ENCODE measurements around the gene BBS4. TPM values are rescaled to one million over a fixed set of nuclear protein-coding genes. Genes with fewer than 3 reads are reported as not detected.
A peak's percentile ranks its signal among the peaks of the same experiment; 100 is the strongest.
"Not testable (repeated sequence)": the region's sequence is repeated elsewhere in the genome, so short reads cannot be mapped to it uniquely, and the experiment has no call there.

BBS4 gene, protein sequence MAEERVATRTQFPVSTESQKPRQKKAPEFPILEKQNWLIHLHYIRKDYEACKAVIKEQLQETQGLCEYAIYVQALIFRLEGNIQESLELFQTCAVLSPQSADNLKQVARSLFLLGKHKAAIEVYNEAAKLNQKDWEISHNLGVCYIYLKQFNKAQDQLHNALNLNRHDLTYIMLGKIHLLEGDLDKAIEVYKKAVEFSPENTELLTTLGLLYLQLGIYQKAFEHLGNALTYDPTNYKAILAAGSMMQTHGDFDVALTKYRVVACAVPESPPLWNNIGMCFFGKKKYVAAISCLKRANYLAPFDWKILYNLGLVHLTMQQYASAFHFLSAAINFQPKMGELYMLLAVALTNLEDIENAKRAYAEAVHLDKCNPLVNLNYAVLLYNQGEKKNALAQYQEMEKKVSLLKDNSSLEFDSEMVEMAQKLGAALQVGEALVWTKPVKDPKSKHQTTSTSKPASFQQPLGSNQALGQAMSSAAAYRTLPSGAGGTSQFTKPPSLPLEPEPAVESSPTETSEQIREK
- polyA plus RNA-seq, result 10 to 100 TPM in 1 of 4 donors, 1 to 10 TPM in 3; 2.9 to 27.2 (median 6.0) TPM
- long read RNA-seq, donor 1, result 0 reads
- long read RNA-seq, donor 2, partial matches to known transcripts, result 0 of 1 reads
- long read RNA-seq, donor 2, other reads (novel, unspliced or antisense), result 0 of 1 reads
- long read RNA-seq, donor 3, partial matches to known transcripts, result 6 of 7 reads
- long read RNA-seq, donor 3, other reads (novel, unspliced or antisense), result 0 of 7 reads
- long read RNA-seq, donor 4, result 0 reads
- long read RNA-seq, donor 5, result 0 reads
- long read RNA-seq, donor 6, partial matches to known transcripts, result 0 of 1 reads
- long read RNA-seq, donor 6, other reads (novel, unspliced or antisense), result 0 of 1 reads
- long read RNA-seq, donor 7, transcript BBS4-201 (16 exons, 2,490 nt), result major isoform, 6 of 13 reads
- long read RNA-seq, donor 7, partial matches to known transcripts, result 7 of 13 reads
- long read RNA-seq, donor 7, other reads (novel, unspliced or antisense), result 0 of 13 reads
- long read RNA-seq, donor 8, result 0 reads
- long read RNA-seq, donor 9, partial matches to known transcripts, result 0 of 1 reads
- long read RNA-seq, donor 9, other reads (novel, unspliced or antisense), result 0 of 1 reads
- long read RNA-seq, donor 10, partial matches to known transcripts, result 14 of 18 reads
- long read RNA-seq, donor 10, other reads (novel, unspliced or antisense), result 0 of 18 reads

- Histone ChIP-seq H3K9me3 (ENCODE audit: control insufficient read depth in 2 of 2, insufficient read depth in 1 of 2, low read depth in 1 of 2, low read length in 1 of 2) (no peaks in the 10 kb centered on the region), H3K4me3 (ENCODE audit: low read depth in 1 of 3, low read length in 3 of 3) (peak within 1 kb of the TSS; percentile 75 to 81 (median 77)), H3K4me1 (ENCODE audit: control insufficient read depth in 3 of 3, insufficient read depth in 2 of 3, low read depth in 1 of 3, low read length in 2 of 3) (peaks cover 0 to 5% (median 0%) of the 10 kb centered on the region in 3 donors), H3K36me3 (ENCODE audit: control insufficient read depth in 3 of 3, insufficient read depth in 2 of 3, low read depth in 1 of 3, low read length in 3 of 3) (no peaks in the 10 kb centered on the region), H3K27me3 (ENCODE audit: control insufficient read depth in 3 of 3, insufficient read depth in 3 of 3, low read length in 3 of 3) (peaks cover 0 to under 1% (median 0%) of the 10 kb centered on the region in 3 donors), H3K27ac (ENCODE audit: low read depth in 1 of 3, low read length in 2 of 3) (peak within 1 kb of the TSS; percentile 85 to 98 (median 90))
- FAIRE-seq (no peak), DNase-seq (peak; percentile 93 to 97)
- WGBS, 3 donors, result 0 to 1% (median 0%) methylated on average over 48 to 49 of the region's 49 CpGs
Observed at GRCh38 chr15:72685925-72686794, at the start of gene BBS4, which contains the start of gene HIGD2B. Gene BBS4 (plus strand): TSS chr15:72686207. CDS start chr15:72686228, 21 bp downstream. Gene HIGD2B (minus strand): TSS chr15:72686182. CDS start chr15:72676374, 9,808 bp downstream.

DNA sequence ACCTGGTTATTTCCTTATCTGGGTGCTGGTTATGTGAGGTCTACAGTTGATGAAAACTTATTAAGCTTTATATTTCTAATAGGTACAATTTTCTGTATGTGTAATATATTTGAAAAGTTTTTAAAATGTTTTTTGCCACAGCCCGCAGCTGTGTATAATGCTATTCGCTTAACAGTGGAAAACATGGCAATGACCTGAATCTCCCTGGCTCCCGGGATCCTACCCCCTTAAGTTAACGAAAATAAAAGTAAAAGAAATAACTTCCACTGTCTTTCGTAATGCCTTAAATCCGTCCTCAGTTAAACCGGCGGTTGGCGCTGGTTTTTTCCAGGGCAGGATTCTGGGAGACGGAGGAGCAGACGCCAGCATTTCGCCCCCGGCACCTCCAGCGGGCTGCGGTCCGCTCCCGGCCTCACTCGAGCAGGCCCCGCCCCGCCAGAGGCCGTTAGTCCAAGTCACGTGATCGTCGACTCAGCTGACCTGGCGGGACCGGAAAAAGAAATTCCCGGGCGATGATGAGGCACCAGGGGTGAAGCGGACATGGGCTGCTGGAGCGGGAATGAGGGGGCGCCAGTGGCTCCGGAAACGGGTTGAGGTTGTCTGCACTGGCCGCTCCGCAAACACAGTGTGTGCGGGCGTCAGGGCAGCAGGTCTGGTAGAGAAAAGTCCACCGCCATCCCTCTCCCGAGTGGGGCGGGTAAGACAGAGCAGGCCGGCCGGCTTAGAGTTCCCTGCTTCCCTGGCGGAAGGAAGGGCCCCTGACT, 49.3 kb upstream of the BBS4 start:
- H3K36me3 ChIP-seq (ENCODE audit: control insufficient read depth in 3 of 3, insufficient read depth in 2 of 3, low read depth in 1 of 3, low read length in 3 of 3); FAIRE-seq; H3K4me1 ChIP-seq (ENCODE audit: control insufficient read depth in 3 of 3, insufficient read depth in 2 of 3, low read depth in 1 of 3, low read length in 2 of 3); H3K27me3 ChIP-seq (ENCODE audit: control insufficient read depth in 3 of 3, insufficient read depth in 3 of 3, low read length in 3 of 3); H3K9me3 ChIP-seq (ENCODE audit: control insufficient read depth in 2 of 2, insufficient read depth in 1 of 2, low read depth in 1 of 2, low read length in 1 of 2): not testable (repeated sequence)
- peak; percentile 73 to 79 for DNase-seq
- Histone ChIP-seq H3K4me3 (ENCODE audit: low read depth in 1 of 3, low read length in 3 of 3) (peak overlapping the region in 2 of 3 donors; percentile 15 to 30), H3K27ac (ENCODE audit: low read depth in 1 of 3, low read length in 2 of 3) (peak overlapping the region in 1 of 3 donors; percentile 38)
- 1 to 3% (median 1%) methylated on average over 14 to 26 of the region's 43 CpGs for WGBS, 3 donors

- H3K27ac ChIP-seq (ENCODE audit: low read depth in 1 of 3, low read length in 2 of 3); H3K4me3 ChIP-seq (ENCODE audit: low read depth in 1 of 3, low read length in 3 of 3); H3K27me3 ChIP-seq (ENCODE audit: control insufficient read depth in 3 of 3, insufficient read depth in 3 of 3, low read length in 3 of 3); FAIRE-seq; DNase-seq; H3K36me3 ChIP-seq (ENCODE audit: control insufficient read depth in 3 of 3, insufficient read depth in 2 of 3, low read depth in 1 of 3, low read length in 3 of 3); H3K9me3 ChIP-seq (ENCODE audit: control insufficient read depth in 2 of 2, insufficient read depth in 1 of 2, low read depth in 1 of 2, low read length in 1 of 2); H3K4me1 ChIP-seq (ENCODE audit: control insufficient read depth in 3 of 3, insufficient read depth in 2 of 3, low read depth in 1 of 3, low read length in 2 of 3): not testable (repeated sequence)
- no CpG with 5 or more reads among the region's 26 CpGs for WGBS, 3 donors
Observed at GRCh38 chr15:72639759-72640483, 46.1 kb upstream of the BBS4 start.

- H3K27ac ChIP-seq (ENCODE audit: low read depth in 1 of 3, low read length in 2 of 3); H3K36me3 ChIP-seq (ENCODE audit: control insufficient read depth in 3 of 3, insufficient read depth in 2 of 3, low read depth in 1 of 3, low read length in 3 of 3); H3K27me3 ChIP-seq (ENCODE audit: control insufficient read depth in 3 of 3, insufficient read depth in 3 of 3, low read length in 3 of 3); DNase-seq; H3K4me3 ChIP-seq (ENCODE audit: low read depth in 1 of 3, low read length in 3 of 3); H3K9me3 ChIP-seq (ENCODE audit: control insufficient read depth in 2 of 2, insufficient read depth in 1 of 2, low read depth in 1 of 2, low read length in 1 of 2); H3K4me1 ChIP-seq (ENCODE audit: control insufficient read depth in 3 of 3, insufficient read depth in 2 of 3, low read depth in 1 of 3, low read length in 2 of 3); FAIRE-seq: not testable (repeated sequence)
- WGBS, 3 donors, result no CpG with 5 or more reads among the region's 2 CpGs
Observed at GRCh38 chr15:72642271-72642670, 43.7 kb upstream of the BBS4 start.

DNA sequence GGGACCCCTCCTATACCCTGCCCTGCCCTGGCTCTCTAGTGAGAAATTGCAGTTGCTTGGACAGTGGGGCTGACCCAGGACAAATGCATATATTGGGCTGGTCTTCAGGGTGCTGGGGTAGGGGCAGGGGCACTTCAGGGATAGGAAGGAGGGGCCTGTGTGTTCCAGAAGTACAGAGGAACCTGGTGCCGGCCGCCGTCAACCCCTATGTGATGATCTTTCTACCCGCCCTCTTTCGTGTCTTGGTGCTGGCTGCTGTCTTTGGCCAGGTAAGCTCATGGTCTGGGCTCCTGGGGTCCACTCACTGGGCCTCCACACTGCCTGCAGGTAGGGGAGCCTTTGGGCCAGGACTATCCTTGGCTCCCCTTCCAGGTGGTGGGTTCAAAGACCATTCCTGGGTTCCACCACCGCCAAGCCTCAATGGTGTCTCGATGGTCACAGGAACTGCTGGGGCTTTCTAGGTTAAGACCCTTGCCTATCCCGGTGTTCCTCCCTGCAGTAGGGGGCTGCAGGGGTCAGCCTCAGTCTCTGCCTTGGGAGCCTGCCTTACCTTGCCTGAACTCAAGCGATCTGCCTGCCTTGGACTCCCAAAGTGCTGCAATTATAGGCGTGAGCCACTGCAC, 37.3 kb upstream of the BBS4 start:
- not testable (repeated sequence) for H3K9me3 ChIP-seq (ENCODE audit: control insufficient read depth in 2 of 2, insufficient read depth in 1 of 2, low read depth in 1 of 2, low read length in 1 of 2); DNase-seq; H3K4me3 ChIP-seq (ENCODE audit: low read depth in 1 of 3, low read length in 3 of 3); H3K27ac ChIP-seq (ENCODE audit: low read depth in 1 of 3, low read length in 2 of 3); H3K4me1 ChIP-seq (ENCODE audit: control insufficient read depth in 3 of 3, insufficient read depth in 2 of 3, low read depth in 1 of 3, low read length in 2 of 3); H3K27me3 ChIP-seq (ENCODE audit: control insufficient read depth in 3 of 3, insufficient read depth in 3 of 3, low read length in 3 of 3); FAIRE-seq; H3K36me3 ChIP-seq (ENCODE audit: control insufficient read depth in 3 of 3, insufficient read depth in 2 of 3, low read depth in 1 of 3, low read length in 3 of 3)
- WGBS, 3 donors, result 79 to 83% (median 81%) methylated on average over 8 of the region's 10 CpGs

- not testable (repeated sequence) for H3K9me3 ChIP-seq (ENCODE audit: control insufficient read depth in 2 of 2, insufficient read depth in 1 of 2, low read depth in 1 of 2, low read length in 1 of 2); H3K27ac ChIP-seq (ENCODE audit: low read depth in 1 of 3, low read length in 2 of 3); H3K27me3 ChIP-seq (ENCODE audit: control insufficient read depth in 3 of 3, insufficient read depth in 3 of 3, low read length in 3 of 3); FAIRE-seq; DNase-seq; H3K36me3 ChIP-seq (ENCODE audit: control insufficient read depth in 3 of 3, insufficient read depth in 2 of 3, low read depth in 1 of 3, low read length in 3 of 3); H3K4me1 ChIP-seq (ENCODE audit: control insufficient read depth in 3 of 3, insufficient read depth in 2 of 3, low read depth in 1 of 3, low read length in 2 of 3); H3K4me3 ChIP-seq (ENCODE audit: low read depth in 1 of 3, low read length in 3 of 3)
- WGBS, 3 donors, result no CpG with 5 or more reads among the region's 7 CpGs
Observed at GRCh38 chr15:72654397-72654796, 31.6 kb upstream of the BBS4 start, which contains the start of gene GOLGA6B. Gene GOLGA6B (plus strand): TSS chr15:72654697. CDS start chr15:72654738, 41 bp downstream.

Data from small intestine (tissue), 16 donors.